Parathyroid adenoma (tissue), 2 donors: Measurements from ENCODE around the gene CNTN2.

ENCODE experiments used
- H2AFZ ChIP-seq: fragments of 300-600 bp; sonication (generic); one replicate; pipeline ENCODE4 v1.7.0; 2017; ENCODE audit warnings: antibody characterized with exemption, mild to moderate bottlenecking
- H3K27ac ChIP-seq: fragments of 300-600 bp; sonication (generic); one replicate; pipeline ENCODE4 v1.7.0; 2017
- H3K27me3 ChIP-seq: fragments of 300-600 bp; sonication (generic); one replicate; pipeline ENCODE4 v1.7.0; 2017; ENCODE audit warnings: low read length; ENCODE audit not compliant: control insufficient read depth, insufficient read depth
- H3K36me3 ChIP-seq: fragments of 300-600 bp; sonication (generic); one replicate; pipeline ENCODE4 v1.7.0; 2017; ENCODE audit warnings: low read length; ENCODE audit not compliant: control insufficient read depth, insufficient read depth
- H3K4me1 ChIP-seq: fragments of 300-600 bp; sonication (generic); one replicate; pipeline ENCODE4 v1.7.0; 2017; ENCODE audit warnings: control low read depth
- H3K4me2 ChIP-seq: fragments of 300-600 bp; sonication (generic); one replicate; pipeline ENCODE4 v1.7.0; 2017; ENCODE audit warnings: low read length
- H3K4me3 ChIP-seq: fragments of 300-600 bp; sonication (generic); one replicate; pipeline ENCODE4 v1.7.0; 2017; ENCODE audit warnings: low read depth, low read length
- H3K79me2 ChIP-seq: fragments of 300-600 bp; sonication (generic); one replicate; pipeline ENCODE4 v1.7.0; 2017; ENCODE audit warnings: control low read depth
- H3K9ac ChIP-seq: fragments of 300-600 bp; sonication (generic); one replicate; pipeline ENCODE4 v1.7.0; 2017; ENCODE audit warnings: mild to moderate bottlenecking
- H3K9me3 ChIP-seq: fragments of 300-600 bp; sonication (generic); one replicate; pipeline ENCODE4 v1.7.0; 2017; ENCODE audit warnings: low read length; ENCODE audit not compliant: control insufficient read depth
- CTCF ChIP-seq: fragments of 300-600 bp; sonication (generic); IDR thresholded peaks from one replicate; pipeline ENCODE4 v1.7.0; 2017; ENCODE audit warnings: antibody characterized with exemption, mild to moderate bottlenecking
- donor health status: primary hyperparathyroidism.

The CNTN2 gene

GRCh38 chr1:205056188-205056611 is 13.2 kb downstream of the CNTN2 start:
- no peak overlapping the region for H3K27ac ChIP-seq
- no peak for TF ChIP-seq CTCF
- H3K79me2 ChIP-seq: no peaks in the 10 kb centered on the region
- no peaks in the 10 kb centered on the region for H3K27me3 ChIP-seq
- no peaks in the 10 kb centered on the region for H3K36me3 ChIP-seq
- H2AFZ ChIP-seq: no peak overlapping the region
- no peaks in the 10 kb centered on the region for H3K9me3 ChIP-seq
- H3K4me2 ChIP-seq: no peak overlapping the region
- no peak overlapping the region for H3K9ac ChIP-seq
- H3K4me1 ChIP-seq: no peaks in the 10 kb centered on the region
- H3K4me3 ChIP-seq: no peak overlapping the region

GRCh38 chr1:205056956-205057568 is 14.1 kb downstream of the CNTN2 start:
- no peak overlapping the region for H2AFZ ChIP-seq
- H3K9me3 ChIP-seq: no peaks in the 10 kb centered on the region
- H3K4me3 ChIP-seq: no peak overlapping the region
- H3K36me3 ChIP-seq: no peaks in the 10 kb centered on the region
- H3K79me2 ChIP-seq: no peaks in the 10 kb centered on the region
- no peaks in the 10 kb centered on the region for H3K4me1 ChIP-seq
- H3K27me3 ChIP-seq: no peaks in the 10 kb centered on the region
- no peak overlapping the region for H3K27ac ChIP-seq
- no peak overlapping the region for H3K4me2 ChIP-seq
- no peak for TF ChIP-seq CTCF
- H3K9ac ChIP-seq: no peak overlapping the region

- H3K9me3 ChIP-seq: no peaks in the 10 kb centered on the region
- no peaks in the 10 kb centered on the region for H3K27me3 ChIP-seq
- H3K4me1 ChIP-seq: no peaks in the 10 kb centered on the region
- no peaks in the 10 kb centered on the region for H3K36me3 ChIP-seq
- no peak for TF ChIP-seq CTCF
- H3K4me2 ChIP-seq: no peak overlapping the region
- H3K27ac ChIP-seq: no peak overlapping the region
- no peak overlapping the region for H3K4me3 ChIP-seq
- no peak overlapping the region for H2AFZ ChIP-seq
- H3K79me2 ChIP-seq: no peaks in the 10 kb centered on the region
- no peak overlapping the region for H3K9ac ChIP-seq
Observed at GRCh38 chr1:205057808-205058575, 15.0 kb downstream of the CNTN2 start.

- H3K27ac ChIP-seq: no peak overlapping the region
- no peaks in the 10 kb centered on the region for H3K79me2 ChIP-seq
- no peak overlapping the region for H3K9ac ChIP-seq
- no peak overlapping the region for H2AFZ ChIP-seq
- H3K4me3 ChIP-seq: no peak overlapping the region
- H3K36me3 ChIP-seq: no peaks in the 10 kb centered on the region
- no peaks in the 10 kb centered on the region for H3K4me1 ChIP-seq
- H3K9me3 ChIP-seq: no peaks in the 10 kb centered on the region
- no peak for TF ChIP-seq CTCF
- no peaks in the 10 kb centered on the region for H3K27me3 ChIP-seq
- no peak overlapping the region for H3K4me2 ChIP-seq
Observed at GRCh38 chr1:205058853-205059252, 15.8 kb downstream of the CNTN2 start.
